ENCODE data around the gene POLR1A. TPM values are rescaled to one million over a fixed set of nuclear protein-coding genes. Genes with fewer than 3 reads are reported as not detected.

POLR1A gene
- polyA plus RNA-seq, 10 donors: 14.0 to 20.1 (median 17.9) TPM

GRCh38 chr2:86023366-86023712 lies 82.3 kb downstream of the POLR1A start:
- no peak for DNase-seq

DNA sequence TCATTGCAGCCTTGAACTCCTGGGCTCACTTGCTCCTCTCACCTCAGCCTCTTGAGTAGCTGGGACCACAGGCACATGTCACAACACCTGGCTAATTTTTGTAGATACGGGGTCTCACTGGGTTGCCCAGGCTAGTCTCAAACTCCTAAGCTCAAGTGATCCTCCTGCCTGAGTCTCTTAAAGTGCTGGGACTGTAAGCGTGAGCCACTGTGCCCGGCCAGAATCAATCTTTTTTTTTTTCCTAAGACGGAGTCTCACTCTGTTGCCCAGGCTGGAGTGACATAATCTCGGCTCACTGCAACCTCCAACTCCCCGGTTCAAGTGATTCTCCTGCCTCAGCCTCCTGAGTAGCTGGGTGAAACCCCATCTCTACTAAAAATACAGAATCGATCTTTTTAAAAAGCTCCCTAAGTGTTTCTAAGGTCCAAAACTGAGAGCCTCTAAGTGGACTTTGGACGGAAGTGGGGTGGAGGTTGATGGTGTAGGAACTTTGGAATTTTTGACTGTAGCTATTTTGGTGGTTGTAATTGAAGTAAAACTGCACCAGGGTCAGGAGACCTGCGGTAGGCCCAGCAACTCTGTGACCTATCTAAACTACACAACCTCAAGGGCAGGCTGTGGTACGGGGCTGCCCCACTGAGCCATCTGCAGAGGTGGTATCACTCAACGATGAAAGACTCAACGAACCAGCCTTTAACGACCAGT lies 82.9 kb downstream of the POLR1A start:
- no peak for DNase-seq

DNA sequence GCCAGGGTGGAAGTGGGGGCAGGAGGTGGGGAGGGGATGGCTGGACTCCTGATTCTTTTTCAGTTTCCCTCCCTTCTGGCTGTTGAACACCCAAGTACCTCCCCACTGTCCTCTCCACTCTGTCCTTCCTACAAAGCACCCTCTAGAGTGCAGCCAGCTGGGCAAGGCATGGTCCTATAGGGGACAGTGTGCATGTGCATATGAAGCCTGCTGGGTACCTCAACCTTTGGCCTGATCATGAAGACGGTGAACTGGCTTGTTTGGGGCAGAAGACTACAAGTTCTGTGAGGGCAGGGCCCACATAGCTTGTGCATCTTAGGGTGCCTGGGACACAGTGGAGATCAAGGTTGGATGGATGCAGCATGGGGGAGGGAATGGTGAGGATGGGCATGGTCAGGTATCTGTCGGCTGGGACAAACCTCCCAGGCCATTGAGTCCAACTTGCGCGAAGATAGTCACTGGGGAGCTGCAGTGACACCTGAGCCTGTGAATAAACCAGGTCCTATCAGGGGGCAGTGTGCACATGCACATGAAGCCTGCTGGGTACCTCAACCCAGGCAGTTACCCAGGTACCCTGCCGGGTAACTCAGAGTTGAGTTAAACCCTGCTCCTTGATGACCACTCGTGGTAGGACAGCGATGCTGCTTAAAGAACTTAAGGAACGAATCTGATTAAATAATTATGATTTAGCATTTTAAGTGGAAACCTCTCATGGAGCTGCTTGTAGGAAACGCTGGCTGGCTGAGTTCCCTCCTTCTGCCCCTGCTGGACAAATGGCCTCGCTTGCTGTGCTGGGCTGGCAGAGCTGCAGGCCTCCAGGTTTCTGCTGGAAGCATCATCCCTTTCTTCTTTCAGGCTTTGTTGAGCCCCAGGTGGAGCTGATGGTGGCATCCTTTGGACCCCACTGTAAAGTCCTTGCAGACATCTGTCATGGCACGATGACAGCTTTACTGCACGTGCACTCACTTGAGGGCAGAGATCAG lies 84.0 kb downstream of the POLR1A start:
- peak in 1 of 3 donors; percentile 38 for DNase-seq

DNA sequence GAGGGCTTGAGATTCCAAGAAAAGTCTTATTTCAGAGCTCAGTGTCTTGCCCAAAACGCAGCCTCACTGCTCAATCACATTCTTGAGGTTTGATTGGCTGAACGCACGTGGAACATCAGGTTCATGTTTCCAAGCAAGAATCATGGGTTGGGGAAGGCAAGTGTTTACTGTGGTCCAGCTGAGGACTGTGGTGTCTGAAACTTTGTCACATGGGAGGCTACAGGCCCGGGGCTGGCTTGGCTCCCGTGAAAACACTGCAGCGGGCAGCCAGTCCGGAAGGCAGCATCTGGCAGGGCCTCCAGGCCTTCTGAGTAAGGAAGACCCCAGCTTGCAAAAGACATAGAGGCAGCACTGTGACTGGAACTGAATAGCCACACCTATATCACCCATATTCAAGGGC lies 84.7 kb downstream of the POLR1A start:
- DNase-seq: peak in 2 of 3 donors; percentile 33 to 64

DNA sequence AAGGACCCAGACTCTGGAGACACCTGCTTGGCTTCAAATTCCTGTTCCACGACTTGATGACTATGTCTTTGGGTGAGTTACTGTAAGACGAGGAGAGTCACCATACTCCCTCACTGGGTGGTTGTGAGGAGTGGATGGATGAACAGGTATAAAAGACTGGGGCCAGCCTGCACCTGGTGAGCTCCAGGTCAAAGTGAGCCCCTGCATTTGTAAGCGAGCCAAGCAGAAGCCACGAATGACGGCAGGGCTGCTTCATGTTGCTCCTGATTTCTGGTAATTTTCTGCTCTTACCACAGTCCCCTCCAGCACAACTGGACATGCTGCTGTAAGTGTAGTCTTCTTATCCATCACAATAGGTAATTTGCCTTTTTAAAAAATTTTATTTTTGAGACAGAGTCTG lies 86.6 kb downstream of the POLR1A start:
- no peak for DNase-seq

DNA sequence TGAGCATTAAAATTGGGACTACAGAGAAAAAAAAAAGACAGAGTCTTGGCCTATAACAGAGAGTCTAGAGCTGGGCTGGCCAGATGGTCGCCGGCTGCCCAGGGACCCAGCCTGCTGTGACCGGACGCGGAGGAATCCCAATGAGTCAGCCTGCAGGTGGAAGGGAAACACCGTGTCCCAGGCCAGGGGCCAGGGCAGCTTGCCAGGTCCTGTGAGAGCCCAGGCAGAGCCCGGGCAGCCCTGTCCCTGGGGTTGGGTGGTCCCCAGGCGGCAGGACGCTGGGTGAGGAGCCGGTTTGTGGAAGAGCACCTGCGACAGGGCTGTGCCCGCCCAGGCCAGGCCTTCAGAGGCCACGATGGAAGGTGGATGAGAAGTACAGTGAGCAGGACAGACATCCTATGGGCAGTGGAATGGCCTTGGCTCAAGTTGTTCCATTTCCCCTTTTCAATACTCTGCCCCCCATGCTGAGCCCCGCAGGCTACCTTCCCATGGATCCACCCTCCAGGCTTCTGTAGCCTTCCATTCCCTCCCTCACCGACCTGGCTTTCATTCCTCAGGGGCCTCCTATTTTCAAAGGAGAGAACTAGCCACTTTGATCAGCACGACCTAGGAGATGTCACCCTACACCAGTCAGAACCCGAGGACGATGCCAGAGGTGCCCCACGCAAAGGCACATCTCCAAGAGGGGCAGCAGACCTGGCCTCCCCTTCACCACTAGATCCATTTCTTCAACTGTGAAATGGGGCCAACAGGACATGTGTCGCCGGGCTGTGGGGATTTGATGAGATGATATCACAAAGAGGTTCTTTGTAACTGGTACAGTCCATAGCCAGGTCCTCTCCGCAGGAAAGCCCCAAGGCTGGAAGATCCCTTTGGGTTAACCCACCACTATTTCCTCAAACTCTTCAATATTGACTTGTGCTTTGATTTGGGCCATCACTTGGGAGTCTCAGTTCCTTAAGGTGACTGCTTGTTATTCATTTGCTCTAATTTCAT lies 87.5 kb downstream of the POLR1A start:
- peak in 2 of 3 donors; percentile 38 to 67 for DNase-seq

GRCh38 chr2:86016581-86016980 lies 89.1 kb downstream of the POLR1A start:
- DNase-seq: no peak

- no peak for DNase-seq
These were observed 90.0 kb downstream of the POLR1A start for GRCh38 chr2:86015699-86016098.

- no peak for DNase-seq
These were observed 90.7 kb downstream of the POLR1A start for GRCh38 chr2:86015006-86015405.

GRCh38 chr2:86014493-86014892 lies 91.2 kb downstream of the POLR1A start:
- no peak for DNase-seq

GRCh38 chr2:86012007-86012712 lies 93.5 kb downstream of the POLR1A start:
- no peak for DNase-seq

GRCh38 chr2:86011449-86011941 lies 94.2 kb downstream of the POLR1A start:
- DNase-seq: peak in 1 of 3 donors; percentile 47

GRCh38 chr2:86010083-86010482 lies 95.6 kb downstream of the POLR1A start:
- DNase-seq: no peak

DNA sequence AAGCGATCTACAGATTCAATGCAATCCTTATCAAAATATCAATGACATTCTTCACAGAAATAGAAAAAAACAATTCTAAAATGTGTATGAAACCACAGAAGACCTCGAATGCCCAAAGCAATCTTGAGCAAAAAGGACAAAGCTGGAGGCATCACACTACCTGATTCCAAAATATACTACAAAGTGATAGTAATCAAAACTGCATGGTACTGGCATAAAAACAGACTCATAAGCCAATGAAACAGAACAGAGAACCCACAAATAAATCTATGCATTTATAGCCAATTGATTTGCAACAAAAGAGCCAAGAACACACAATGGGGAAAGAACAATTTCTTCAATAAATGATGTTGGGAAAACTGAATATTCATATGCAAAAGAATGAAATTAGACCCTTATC lies 99.2 kb downstream of the POLR1A start:
- DNase-seq: no peak

- no peak for DNase-seq
These were observed 101.7 kb downstream of the POLR1A start for GRCh38 chr2:86003967-86004366.

- no peak for DNase-seq
These were observed 102.6 kb downstream of the POLR1A start for GRCh38 chr2:86003104-86003503.

DNA sequence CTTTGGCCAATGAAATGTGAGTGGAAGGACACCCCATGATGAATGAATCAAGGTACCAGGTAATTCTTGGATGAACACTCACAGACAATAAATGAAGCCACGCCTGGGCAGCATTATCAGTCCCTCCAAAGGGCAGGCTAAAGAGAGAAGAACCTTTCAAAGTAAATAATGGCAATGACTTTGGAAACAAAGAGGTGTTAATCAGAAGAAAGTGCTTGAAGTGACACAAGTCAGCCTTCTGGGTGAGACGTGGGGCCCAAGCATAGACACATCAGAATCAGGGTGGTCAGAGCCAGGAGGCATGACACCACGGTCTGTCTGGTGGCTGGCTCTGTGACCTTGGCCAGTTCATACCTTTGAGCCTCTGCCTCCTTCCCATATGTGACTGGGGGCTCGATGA lies 103.3 kb downstream of the POLR1A start:
- DNase-seq: no peak

DNA sequence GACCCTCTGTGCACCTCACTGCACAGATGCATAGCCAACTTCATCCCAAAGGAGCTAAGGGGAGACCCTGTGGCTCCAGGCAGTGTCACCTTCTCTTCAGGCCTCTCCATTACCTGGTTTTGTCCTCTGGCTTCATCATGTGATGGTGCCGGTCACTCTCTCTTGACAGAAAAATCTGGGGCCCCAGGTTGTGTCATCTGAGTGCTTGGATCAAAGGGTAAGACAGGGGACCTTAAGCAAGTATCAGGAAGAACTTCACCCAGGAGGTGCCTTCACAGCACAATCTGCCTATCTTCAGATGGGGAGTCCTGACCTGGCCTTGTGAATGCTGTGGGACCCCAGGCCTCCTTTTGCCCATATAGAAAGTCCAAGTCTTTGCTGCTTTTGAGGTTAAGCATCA lies 104.4 kb downstream of the POLR1A start:
- no peak for DNase-seq

GRCh38 chr2:86000938-86001312 lies 104.8 kb downstream of the POLR1A start:
- DNase-seq: no peak

DNA sequence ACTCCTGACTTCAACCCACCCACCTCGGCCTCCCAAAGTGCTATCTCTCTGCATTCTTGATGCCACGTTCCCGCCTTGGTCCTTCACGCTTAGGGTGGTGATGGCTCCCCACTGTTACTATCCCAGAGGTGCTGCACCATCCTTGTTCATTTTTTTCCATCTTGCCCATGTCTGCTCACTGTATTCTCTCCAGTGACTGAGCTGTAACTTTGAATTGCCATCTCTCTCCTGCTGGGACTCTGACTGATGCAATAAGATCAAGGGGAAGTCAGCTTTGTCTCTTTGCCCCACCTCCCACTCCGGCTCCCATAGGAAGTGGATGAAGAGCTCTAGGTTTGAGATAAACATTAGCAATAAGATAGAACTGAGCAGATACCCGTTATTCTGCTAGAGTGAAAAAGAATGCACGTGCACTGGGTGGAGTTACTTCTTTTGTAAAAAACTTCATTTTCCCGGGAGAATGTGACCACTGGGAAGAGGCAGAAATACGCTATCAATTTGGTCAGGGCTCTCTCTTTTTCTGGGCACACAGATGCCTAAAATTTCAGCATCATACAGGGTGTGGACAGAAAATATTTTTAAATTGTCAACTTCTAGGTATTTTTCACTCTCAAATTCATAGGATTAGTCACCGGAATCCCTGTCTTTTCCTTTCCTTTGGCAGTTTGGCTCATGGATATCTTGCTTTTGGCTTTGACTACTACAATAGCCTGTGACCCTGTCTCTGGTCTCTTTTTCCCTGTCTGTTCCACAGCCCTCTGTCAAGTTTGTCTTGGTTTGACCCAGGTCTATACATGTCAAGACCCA lies 105.4 kb downstream of the POLR1A start:
- no peak for DNase-seq

All from muscle of back (tissue), 11 donors.